ENCODE measurements around the gene TTLL11.
"Not testable (repeated sequence)": the region's sequence is repeated elsewhere in the genome, so short reads cannot be mapped to it uniquely, and the experiment has no call there.

Gene TTLL11

DNA sequence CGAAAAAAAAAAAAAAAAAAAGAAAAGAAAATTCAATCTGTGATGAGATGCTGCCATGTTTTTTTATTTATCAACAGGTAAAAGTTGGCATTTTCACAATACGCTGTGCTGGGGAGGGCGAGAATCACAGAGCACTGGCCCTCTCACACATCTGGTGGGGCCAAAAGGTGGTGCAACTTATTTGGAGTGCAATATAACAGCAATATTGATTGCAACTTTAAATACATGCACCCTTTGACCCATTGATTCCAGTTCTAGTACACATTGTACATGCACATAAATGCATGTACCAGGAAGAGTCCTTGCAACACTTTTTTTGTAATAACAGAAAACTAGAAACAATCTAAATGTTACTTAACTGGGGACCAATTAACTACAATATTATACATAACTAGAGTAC, 282.6 kb downstream of the TTLL11 start:
- Histone ChIP-seq H3K4me3 (ENCODE audit: low read length) (no peak overlapping the region), H3K4me1 (ENCODE audit: control insufficient read depth, insufficient read depth, low read length) (no peaks in the 10 kb centered on the region)

GRCh38 chr9:121809356-121810050, 283.6 kb downstream of the TTLL11 start:
- DNase-seq (ENCODE audit: low read depth), result no peak
- no peaks in the 10 kb centered on the region for H3K36me3 ChIP-seq (ENCODE audit: control insufficient read depth, insufficient read depth, low read length, severe bottlenecking)
- H3K9me3 ChIP-seq (ENCODE audit: control insufficient read depth, low read length), result peaks cover 10% of the 10 kb centered on the region
- no peak overlapping the region for H3K9ac ChIP-seq (ENCODE audit: low read length)
- H3K4me3 ChIP-seq (ENCODE audit: low read length), result no peak overlapping the region
- no peaks in the 10 kb centered on the region for H3K4me1 ChIP-seq (ENCODE audit: control insufficient read depth, insufficient read depth, low read length)
- peaks cover 17% of the 10 kb centered on the region for H3K27me3 ChIP-seq (replicated peaks; ENCODE audit: control insufficient read depth, insufficient read depth, low read length)

More for the DNA sequence above, 282.6 kb downstream of the TTLL11 start:
- Histone ChIP-seq H3K9me3 (ENCODE audit: control insufficient read depth, low read length) (peaks cover under 1% of the 10 kb centered on the region), H3K27me3 (replicated peaks; ENCODE audit: control insufficient read depth, insufficient read depth, low read length) (peaks cover 22% of the 10 kb centered on the region), H3K9ac (ENCODE audit: low read length) (no peak overlapping the region), H3K36me3 (ENCODE audit: control insufficient read depth, insufficient read depth, low read length, severe bottlenecking) (no peaks in the 10 kb centered on the region)
- DNase-seq (ENCODE audit: low read depth), result no peak

GRCh38 chr9:121808781-121809180, 284.3 kb downstream of the TTLL11 start:
- Histone ChIP-seq H3K36me3 (ENCODE audit: control insufficient read depth, insufficient read depth, low read length, severe bottlenecking) (no peaks in the 10 kb centered on the region), H3K9me3 (ENCODE audit: control insufficient read depth, low read length) (peaks cover 13% of the 10 kb centered on the region), H3K4me1 (ENCODE audit: control insufficient read depth, insufficient read depth, low read length) (no peaks in the 10 kb centered on the region), H3K27me3 (replicated peaks; ENCODE audit: control insufficient read depth, insufficient read depth, low read length) (peaks cover 11% of the 10 kb centered on the region), H3K9ac (ENCODE audit: low read length) (no peak overlapping the region), H3K4me3 (ENCODE audit: low read length) (no peak overlapping the region)
- no peak for DNase-seq (ENCODE audit: low read depth)

DNA sequence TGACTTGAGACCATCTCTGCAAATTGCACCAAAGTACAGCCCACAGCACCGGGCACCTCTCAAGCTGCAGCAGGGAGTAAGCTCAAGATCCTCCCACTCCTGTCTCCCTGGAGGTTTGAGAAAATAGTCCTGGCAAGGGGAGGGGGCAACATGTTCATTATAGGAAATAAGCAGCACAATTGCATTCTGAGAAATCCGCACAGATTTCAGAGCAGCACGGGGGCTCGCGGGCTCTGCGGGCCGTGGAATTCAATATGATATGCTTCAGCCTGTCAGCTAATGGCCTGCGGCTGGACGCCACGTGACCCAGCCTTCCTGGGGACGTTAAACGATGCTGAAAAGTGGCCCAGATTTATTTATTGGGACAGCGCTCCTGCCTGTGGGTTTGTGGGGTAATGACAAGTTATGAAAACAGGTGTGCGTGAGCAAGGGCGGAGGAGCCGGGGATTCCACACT, 285.3 kb downstream of the TTLL11 start:
- Histone ChIP-seq H3K9ac (ENCODE audit: low read length) (no peak overlapping the region), H3K9me3 (ENCODE audit: control insufficient read depth, low read length) (peaks cover 13% of the 10 kb centered on the region), H3K36me3 (ENCODE audit: control insufficient read depth, insufficient read depth, low read length, severe bottlenecking) (no peaks in the 10 kb centered on the region), H3K4me1 (ENCODE audit: control insufficient read depth, insufficient read depth, low read length) (no peaks in the 10 kb centered on the region), H3K27me3 (replicated peaks; ENCODE audit: control insufficient read depth, insufficient read depth, low read length) (peaks cover 13% of the 10 kb centered on the region), H3K4me3 (ENCODE audit: low read length) (no peak overlapping the region)
- DNase-seq (ENCODE audit: low read depth), result no peak

- Histone ChIP-seq H3K4me3 (ENCODE audit: low read length) (no peak overlapping the region), H3K36me3 (ENCODE audit: control insufficient read depth, insufficient read depth, low read length, severe bottlenecking) (no peaks in the 10 kb centered on the region), H3K9ac (ENCODE audit: low read length) (no peak overlapping the region), H3K27me3 (replicated peaks; ENCODE audit: control insufficient read depth, insufficient read depth, low read length) (peaks cover 9% of the 10 kb centered on the region), H3K9me3 (ENCODE audit: control insufficient read depth, low read length) (peaks cover 13% of the 10 kb centered on the region), H3K4me1 (ENCODE audit: control insufficient read depth, insufficient read depth, low read length) (no peaks in the 10 kb centered on the region)
- DNase-seq (ENCODE audit: low read depth), result no peak
Measured at GRCh38 chr9:121807069-121807822, 285.9 kb downstream of the TTLL11 start.

- peaks cover 8% of the 10 kb centered on the region for H3K27me3 ChIP-seq (replicated peaks; ENCODE audit: control insufficient read depth, insufficient read depth, low read length)
- H3K9me3 ChIP-seq (ENCODE audit: control insufficient read depth, low read length), result peaks cover 13% of the 10 kb centered on the region
- DNase-seq (ENCODE audit: low read depth), result no peak
- H3K36me3 ChIP-seq (ENCODE audit: control insufficient read depth, insufficient read depth, low read length, severe bottlenecking), result no peaks in the 10 kb centered on the region
- H3K4me1 ChIP-seq (ENCODE audit: control insufficient read depth, insufficient read depth, low read length), result no peaks in the 10 kb centered on the region
- no peak overlapping the region for H3K4me3 ChIP-seq (ENCODE audit: low read length)
- no peak overlapping the region for H3K9ac ChIP-seq (ENCODE audit: low read length)
Measured at GRCh38 chr9:121802753-121803152, 290.4 kb downstream of the TTLL11 start.

- Histone ChIP-seq H3K36me3 (ENCODE audit: control insufficient read depth, insufficient read depth, low read length, severe bottlenecking) (no peaks in the 10 kb centered on the region), H3K4me3 (ENCODE audit: low read length) (no peak overlapping the region), H3K9ac (ENCODE audit: low read length) (no peak overlapping the region), H3K4me1 (ENCODE audit: control insufficient read depth, insufficient read depth, low read length) (peaks cover 2% of the 10 kb centered on the region), H3K27me3 (replicated peaks; ENCODE audit: control insufficient read depth, insufficient read depth, low read length) (peaks cover 8% of the 10 kb centered on the region), H3K9me3 (ENCODE audit: control insufficient read depth, low read length) (peaks cover 13% of the 10 kb centered on the region)
- DNase-seq (ENCODE audit: low read depth), result no peak
Measured at GRCh38 chr9:121801579-121801978, 291.5 kb downstream of the TTLL11 start.

- Histone ChIP-seq H3K9ac (ENCODE audit: low read length) (no peak overlapping the region), H3K4me3 (ENCODE audit: low read length) (no peak overlapping the region), H3K27me3 (replicated peaks; ENCODE audit: control insufficient read depth, insufficient read depth, low read length) (peaks cover 8% of the 10 kb centered on the region), H3K36me3 (ENCODE audit: control insufficient read depth, insufficient read depth, low read length, severe bottlenecking) (no peaks in the 10 kb centered on the region), H3K4me1 (ENCODE audit: control insufficient read depth, insufficient read depth, low read length) (peaks cover 2% of the 10 kb centered on the region), H3K9me3 (ENCODE audit: control insufficient read depth, low read length) (peaks cover 12% of the 10 kb centered on the region)
- DNase-seq (ENCODE audit: low read depth), result no peak
Measured at GRCh38 chr9:121800376-121800775, 292.7 kb downstream of the TTLL11 start.

DNA sequence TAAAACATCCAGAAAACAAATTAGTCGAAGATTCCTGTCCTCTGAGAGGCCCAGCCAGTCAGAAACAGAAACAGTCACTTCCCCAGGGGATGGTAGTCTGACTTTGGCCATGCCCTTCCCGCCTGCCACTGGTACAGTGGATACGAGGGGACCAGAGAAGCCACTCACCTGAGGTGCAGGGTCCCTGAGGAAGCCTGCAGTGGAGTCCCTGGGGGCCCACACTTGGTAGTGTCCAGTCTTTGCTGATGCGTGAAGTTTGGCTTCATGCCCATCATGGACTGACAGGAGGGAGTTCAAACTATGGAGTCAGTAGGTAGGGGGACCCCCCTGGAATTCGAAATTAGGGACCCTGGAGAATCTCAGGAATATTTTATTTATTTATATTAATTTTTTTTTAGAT, 294.2 kb downstream of the TTLL11 start:
- Histone ChIP-seq H3K9me3 (ENCODE audit: control insufficient read depth, low read length) (no peaks in the 10 kb centered on the region), H3K27me3 (replicated peaks; ENCODE audit: control insufficient read depth, insufficient read depth, low read length) (peaks cover 8% of the 10 kb centered on the region), H3K36me3 (ENCODE audit: control insufficient read depth, insufficient read depth, low read length, severe bottlenecking) (no peaks in the 10 kb centered on the region), H3K4me1 (ENCODE audit: control insufficient read depth, insufficient read depth, low read length) (peaks cover 2% of the 10 kb centered on the region), H3K9ac (ENCODE audit: low read length) (no peak overlapping the region), H3K4me3 (ENCODE audit: low read length) (no peak overlapping the region)
- no peak for DNase-seq (ENCODE audit: low read depth)

DNA sequence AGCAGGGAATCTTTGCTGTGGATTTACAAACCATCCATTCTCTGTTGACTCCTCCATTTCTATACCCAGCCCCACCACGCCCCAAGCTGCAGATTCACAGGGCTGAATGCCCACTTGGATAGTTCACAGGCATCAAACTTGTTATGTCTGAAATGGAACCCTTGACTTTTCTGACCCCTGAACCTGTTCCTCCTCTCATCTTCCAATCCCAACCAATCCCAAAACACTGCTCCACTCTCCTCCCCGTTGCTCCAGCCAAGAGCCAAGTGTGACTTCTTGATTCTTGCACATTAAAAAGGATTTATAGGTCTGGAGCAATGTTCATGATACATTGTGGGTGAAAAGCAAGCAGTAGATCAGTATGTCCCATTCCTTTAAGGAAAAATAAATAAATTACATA, 296.0 kb downstream of the TTLL11 start:
- H3K9me3 ChIP-seq (ENCODE audit: control insufficient read depth, low read length), result no peaks in the 10 kb centered on the region
- H3K36me3 ChIP-seq (ENCODE audit: control insufficient read depth, insufficient read depth, low read length, severe bottlenecking), result no peaks in the 10 kb centered on the region
- H3K27me3 ChIP-seq (replicated peaks; ENCODE audit: control insufficient read depth, insufficient read depth, low read length), result no peaks in the 10 kb centered on the region
- H3K4me3 ChIP-seq (ENCODE audit: low read length), result no peak overlapping the region
- no peak overlapping the region for H3K9ac ChIP-seq (ENCODE audit: low read length)
- peaks cover 2% of the 10 kb centered on the region for H3K4me1 ChIP-seq (ENCODE audit: control insufficient read depth, insufficient read depth, low read length)
- DNase-seq (ENCODE audit: low read depth), result no peak

- not testable (repeated sequence) for H3K9me3 ChIP-seq (ENCODE audit: control insufficient read depth, low read length); H3K27me3 ChIP-seq (replicated peaks; ENCODE audit: control insufficient read depth, insufficient read depth, low read length); H3K4me3 ChIP-seq (ENCODE audit: low read length); H3K9ac ChIP-seq (ENCODE audit: low read length); H3K4me1 ChIP-seq (ENCODE audit: control insufficient read depth, insufficient read depth, low read length); H3K36me3 ChIP-seq (ENCODE audit: control insufficient read depth, insufficient read depth, low read length, severe bottlenecking); DNase-seq (ENCODE audit: low read depth)
Measured at GRCh38 chr9:121794334-121794733, 298.8 kb downstream of the TTLL11 start.
